Progenitor cell of endocrine pancreas (in vitro differentiated cells): ENCODE data around the gene TNIP2. TPM values are rescaled to one million over a fixed set of nuclear protein-coding genes. Genes with fewer than 3 reads are reported as not detected.
A peak's percentile ranks its signal among the peaks of the same experiment; 100 is the strongest.

ENCODE experiments used
- DNase-seq: peaks from one replicate; pipeline ENCODE4 v3.0.0; 2021; ENCODE audit warnings: low spot score; ENCODE audit not compliant: unreplicated experiment
- H3K27ac Mint-ChIP-seq: 2 replicates; pipeline ENCODE4 v1.8.0; 2021; ENCODE audit warnings: mild to moderate bottlenecking, moderate library complexity, mixed read lengths
- H3K27me3 Mint-ChIP-seq: 2 replicates; pipeline ENCODE4 v1.8.0; 2021; ENCODE audit warnings: mixed read lengths
- H3K36me3 Mint-ChIP-seq: 2 replicates; pipeline ENCODE4 v1.8.0; 2022; ENCODE audit warnings: mixed read lengths; ENCODE audit not compliant: insufficient read depth
- H3K4me1 Mint-ChIP-seq: 2 replicates; pipeline ENCODE4 v1.8.0; 2021; ENCODE audit warnings: low read depth, mixed read lengths
- H3K4me3 Mint-ChIP-seq: 2 replicates; pipeline ENCODE4 v1.8.0; 2021; ENCODE audit warnings: low read depth, mild to moderate bottlenecking, moderate library complexity, mixed read lengths
- H3K9me3 Mint-ChIP-seq: 2 replicates; pipeline ENCODE4 v1.8.0; 2021; ENCODE audit warnings: low read depth, mixed read lengths
- total RNA-seq: library from RNA; stranded (reverse); gene quantifications from 2 replicates; pipeline ENCODE4 v1.2.1, GENCODE V29; 2021
- TF ChIP-seq, protein P1 (sequence below): fragments of 200-600 bp; sonication (generic); IDR thresholded peaks from one replicate; pipeline ENCODE4 v1.5.0; 2021; ENCODE audit warnings: antibody characterized with exemption, mild to moderate bottlenecking; ENCODE audit not compliant: unreplicated experiment

TNIP2 gene
- total RNA-seq, 1 donor from 2014 or later, result 26.3 TPM

DNA sequence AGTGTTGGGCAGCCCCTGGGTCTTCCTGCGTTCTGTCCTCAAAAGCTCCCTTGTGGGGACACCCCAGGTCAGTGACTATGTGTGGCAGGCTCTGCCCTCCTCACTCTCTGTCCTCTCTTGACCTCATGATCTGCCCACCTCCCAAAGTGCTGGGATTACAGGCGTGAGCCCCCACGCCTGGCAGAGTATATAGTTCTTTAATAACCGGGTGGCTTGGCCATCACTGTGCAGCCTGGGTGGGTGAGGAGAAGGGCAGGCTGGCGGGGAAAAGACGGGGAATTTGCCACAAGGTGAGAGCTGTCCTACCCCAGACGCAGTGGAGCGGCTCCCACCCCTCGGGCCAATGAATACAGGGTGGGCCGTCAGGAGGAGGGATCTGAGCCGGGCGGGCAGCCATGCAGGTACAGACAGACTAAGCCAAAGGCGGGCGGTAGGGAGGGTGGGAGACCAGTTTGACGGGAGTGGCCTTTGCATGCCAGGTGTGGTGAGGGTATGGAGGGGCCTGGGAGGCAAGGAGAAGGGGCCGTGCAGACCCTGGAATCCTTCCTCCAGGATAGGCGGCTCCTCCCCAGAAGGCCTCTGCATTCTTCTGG lies 39.3 kb upstream of the TNIP2 start:
- no peaks in the 10 kb centered on the region for H3K4me1 Mint-ChIP-seq

DNA sequence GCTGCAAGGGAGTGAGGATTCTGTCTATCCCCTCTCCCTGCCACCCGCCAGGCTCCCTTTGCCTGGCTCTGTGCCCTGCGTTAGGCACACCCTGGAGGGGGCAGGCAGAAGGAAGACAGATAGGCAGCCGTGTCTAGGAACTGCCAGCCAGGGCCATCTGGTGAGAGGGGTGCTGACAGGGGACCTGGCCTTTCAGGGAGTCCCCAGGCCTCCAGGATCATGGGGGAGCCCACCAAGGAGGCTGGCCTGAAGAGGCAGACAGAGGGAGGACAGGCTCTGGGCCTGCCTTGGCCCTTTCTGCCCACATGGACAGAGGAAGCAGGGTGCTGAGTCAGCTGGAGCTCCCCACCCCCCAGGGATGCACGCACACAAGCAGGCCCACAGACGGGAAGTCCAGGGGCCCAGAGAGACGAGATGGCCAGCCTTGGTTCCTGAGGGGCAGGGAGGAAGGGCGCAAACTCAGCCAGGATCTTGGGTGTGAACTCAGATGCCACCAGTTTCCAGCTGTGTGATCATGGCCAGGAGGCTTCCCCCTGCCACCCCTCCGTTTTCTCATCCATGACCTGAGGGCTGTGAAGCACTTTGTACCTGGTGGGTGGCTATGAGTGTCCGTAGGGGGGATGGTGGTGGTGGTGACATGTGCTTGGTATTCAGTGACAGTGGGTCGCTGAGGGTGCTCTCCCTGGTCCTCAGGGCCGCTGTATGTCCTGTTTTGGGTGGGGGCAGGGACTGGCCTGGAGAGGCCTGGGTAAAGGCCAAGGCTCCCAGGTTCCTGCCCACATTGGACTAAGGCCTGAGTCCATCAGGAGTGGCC lies 38.6 kb upstream of the TNIP2 start:
- TF ChIP-seq, protein P1, sequence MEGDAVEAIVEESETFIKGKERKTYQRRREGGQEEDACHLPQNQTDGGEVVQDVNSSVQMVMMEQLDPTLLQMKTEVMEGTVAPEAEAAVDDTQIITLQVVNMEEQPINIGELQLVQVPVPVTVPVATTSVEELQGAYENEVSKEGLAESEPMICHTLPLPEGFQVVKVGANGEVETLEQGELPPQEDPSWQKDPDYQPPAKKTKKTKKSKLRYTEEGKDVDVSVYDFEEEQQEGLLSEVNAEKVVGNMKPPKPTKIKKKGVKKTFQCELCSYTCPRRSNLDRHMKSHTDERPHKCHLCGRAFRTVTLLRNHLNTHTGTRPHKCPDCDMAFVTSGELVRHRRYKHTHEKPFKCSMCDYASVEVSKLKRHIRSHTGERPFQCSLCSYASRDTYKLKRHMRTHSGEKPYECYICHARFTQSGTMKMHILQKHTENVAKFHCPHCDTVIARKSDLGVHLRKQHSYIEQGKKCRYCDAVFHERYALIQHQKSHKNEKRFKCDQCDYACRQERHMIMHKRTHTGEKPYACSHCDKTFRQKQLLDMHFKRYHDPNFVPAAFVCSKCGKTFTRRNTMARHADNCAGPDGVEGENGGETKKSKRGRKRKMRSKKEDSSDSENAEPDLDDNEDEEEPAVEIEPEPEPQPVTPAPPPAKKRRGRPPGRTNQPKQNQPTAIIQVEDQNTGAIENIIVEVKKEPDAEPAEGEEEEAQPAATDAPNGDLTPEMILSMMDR, result no peak

More for the DNA sequence above, 39.3 kb upstream of the TNIP2 start:
- no peak for DNase-seq
- Mint-ChIP-seq H3K36me3 (no peaks in the 10 kb centered on the region), H3K27ac (no peak overlapping the region), H3K27me3 (peaks cover 36% of the 10 kb centered on the region), H3K9me3 (no peaks in the 10 kb centered on the region), H3K4me3 (no peak overlapping the region)
- TF ChIP-seq, protein P1, result no peak

DNA sequence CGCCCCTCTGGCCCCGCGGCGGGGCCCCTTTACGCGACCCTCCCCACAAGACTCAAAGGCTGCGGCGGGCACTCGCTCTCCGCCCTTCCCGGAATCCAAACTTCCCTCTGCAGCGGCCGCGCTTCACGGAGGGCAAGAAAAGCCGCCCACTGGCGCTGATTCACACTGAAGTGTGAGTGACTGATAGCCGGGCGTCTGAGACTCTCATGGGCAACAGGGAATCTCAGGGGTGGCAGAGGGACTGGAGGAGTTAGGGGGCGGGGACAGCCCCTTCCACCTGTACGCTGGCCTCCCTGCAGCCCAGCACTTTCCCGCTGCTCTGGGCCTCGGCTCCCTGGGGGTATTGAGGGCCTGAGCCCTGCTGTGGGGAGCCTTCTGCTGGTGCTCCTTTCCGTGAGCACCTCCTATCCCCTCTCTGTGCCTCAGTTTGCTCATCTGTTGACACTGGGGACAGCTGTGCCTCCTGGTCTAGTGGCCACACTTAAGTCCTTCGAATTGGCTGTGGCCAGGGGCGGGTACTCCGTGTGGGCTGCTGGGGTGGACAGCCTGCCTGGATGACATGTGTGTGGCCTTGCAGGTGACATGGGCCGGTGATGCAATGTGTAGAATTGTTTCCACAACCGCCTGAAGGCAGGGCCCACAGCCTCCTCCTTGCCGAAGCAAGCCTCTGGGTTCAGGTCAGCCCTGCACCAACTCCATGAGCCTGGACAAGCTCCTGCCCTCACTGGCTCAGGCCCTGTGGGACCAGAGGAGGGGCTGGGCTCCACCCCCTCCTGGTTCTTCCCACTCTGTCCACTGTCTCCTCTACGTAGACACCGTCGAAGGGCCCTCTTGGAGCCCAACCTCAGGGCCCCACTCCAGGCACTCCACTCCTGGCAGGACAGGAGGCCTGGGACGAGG lies 37.7 kb upstream of the TNIP2 start:
- no peak for DNase-seq
- TF ChIP-seq, protein P1, result no peak
- Mint-ChIP-seq H3K27me3 (peaks cover 42% of the 10 kb centered on the region), H3K9me3 (no peaks in the 10 kb centered on the region), H3K4me1 (no peaks in the 10 kb centered on the region), H3K36me3 (no peaks in the 10 kb centered on the region), H3K27ac (no peak overlapping the region), H3K4me3 (peak overlapping the region; percentile 58)

More for the DNA sequence above, 38.6 kb upstream of the TNIP2 start:
- no peak for DNase-seq
- H3K9me3 Mint-ChIP-seq, result no peaks in the 10 kb centered on the region
- no peaks in the 10 kb centered on the region for H3K36me3 Mint-ChIP-seq
- H3K4me3 Mint-ChIP-seq, result no peak overlapping the region
- H3K27me3 Mint-ChIP-seq, result peaks cover 37% of the 10 kb centered on the region
- no peak overlapping the region for H3K27ac Mint-ChIP-seq
- H3K4me1 Mint-ChIP-seq, result no peaks in the 10 kb centered on the region

DNA sequence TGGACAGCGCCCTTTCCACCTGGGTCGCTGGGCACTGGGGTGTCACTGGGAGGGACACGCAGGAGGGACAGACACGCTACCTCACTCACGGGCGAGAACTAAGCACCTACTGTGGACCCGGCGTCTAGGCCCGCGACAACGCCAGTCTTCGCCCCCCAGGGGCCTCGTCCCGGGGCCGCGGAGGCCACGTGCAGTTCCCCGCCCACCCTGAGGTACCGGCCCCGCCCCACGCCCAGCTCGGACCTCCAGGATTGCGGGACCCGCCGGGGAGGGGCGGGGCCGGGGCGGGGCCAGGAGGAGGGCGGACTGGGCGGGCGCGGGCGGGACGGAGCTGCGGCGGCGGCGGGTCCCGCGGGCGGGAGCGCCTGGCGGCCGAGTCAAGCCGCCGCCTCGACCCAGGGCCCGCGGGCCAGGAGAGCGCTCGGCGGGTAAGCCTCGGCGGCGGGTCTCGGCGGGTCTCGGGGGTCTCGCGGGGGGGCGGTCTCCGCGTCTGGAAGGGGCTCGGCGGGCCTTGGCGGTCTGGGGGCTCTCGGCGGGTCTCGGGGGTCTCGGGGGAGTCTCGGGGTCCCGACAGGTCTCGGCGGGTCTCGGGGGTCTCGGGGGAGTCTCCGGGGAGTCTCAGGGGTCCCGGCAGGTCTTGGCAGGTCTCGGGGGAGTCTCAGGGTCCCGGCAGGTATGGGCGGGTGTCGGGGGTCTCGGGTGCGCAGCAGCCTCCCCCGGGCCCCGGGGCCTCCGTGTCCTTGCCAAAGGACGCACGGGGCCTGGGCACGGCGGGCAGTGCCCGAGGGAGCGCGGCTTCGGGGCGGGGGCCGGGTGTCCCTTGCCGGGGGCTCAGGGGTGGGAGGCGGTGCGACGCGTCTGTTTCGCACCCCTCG lies 36.8 kb upstream of the TNIP2 start, which contains the start of gene SH3BP2:
TSS of gene SH3BP2 (plus strand) at position 375 of the 875 bp plus-strand sequence. CDS start 27,533 bp downstream, outside the sequence.
- Mint-ChIP-seq H3K4me3 (peak within 1 kb of the TSS; percentile 58), H3K36me3 (no peaks in the 10 kb centered on the region), H3K9me3 (no peaks in the 10 kb centered on the region), H3K4me1 (no peaks in the 10 kb centered on the region), H3K27ac (no peak within 1 kb of the TSS), H3K27me3 (peaks cover 42% of the 10 kb centered on the region)
- peak; percentile 54 for DNase-seq
- TF ChIP-seq, protein P1, result no peak
